GM19395 (cell line): ENCODE measurements around the gene LRFN5.

Source experiments
- ATAC-seq: cut with Tn5 transposase; IDR thresholded peaks from one replicate; pipeline ENCODE4 v1.9.1; 2021; ENCODE audit warnings: mild to moderate bottlenecking, moderate library complexity; ENCODE audit not compliant: unreplicated experiment

Gene LRFN5

GRCh38 chr14:41766772-41767171 is 160.1 kb downstream of the LRFN5 start:
- ATAC-seq: no peak

GRCh38 chr14:41773536-41774279 is 167.0 kb downstream of the LRFN5 start:
- no peak for ATAC-seq

GRCh38 chr14:41782511-41782910 is 175.8 kb downstream of the LRFN5 start:
- no peak for ATAC-seq

GRCh38 chr14:41783403-41783802 is 176.7 kb downstream of the LRFN5 start:
- ATAC-seq: no peak

- no peak for ATAC-seq
Measured at GRCh38 chr14:41785696-41786095, 179.0 kb downstream of the LRFN5 start.

GRCh38 chr14:41799817-41800216 is 193.1 kb downstream of the LRFN5 start:
- no peak for ATAC-seq

- ATAC-seq: no peak
Measured at GRCh38 chr14:41805633-41806032, 199.0 kb downstream of the LRFN5 start.

GRCh38 chr14:41806366-41806975 is 199.8 kb downstream of the LRFN5 start:
- no peak for ATAC-seq

GRCh38 chr14:41810362-41810761 is 203.7 kb downstream of the LRFN5 start:
- no peak for ATAC-seq

GRCh38 chr14:41817626-41818025 is 210.9 kb downstream of the LRFN5 start:
- no peak for ATAC-seq

GRCh38 chr14:41824441-41824840 is 217.8 kb downstream of the LRFN5 start:
- no peak for ATAC-seq

- ATAC-seq: no peak
Measured at GRCh38 chr14:41825622-41826021, 218.9 kb downstream of the LRFN5 start.

- no peak for ATAC-seq
Measured at GRCh38 chr14:41830714-41831406, 224.2 kb downstream of the LRFN5 start.

GRCh38 chr14:41839661-41840060 is 233.0 kb downstream of the LRFN5 start:
- no peak for ATAC-seq

- no peak for ATAC-seq
Measured at GRCh38 chr14:41859336-41859735, 252.7 kb downstream of the LRFN5 start.

- no peak for ATAC-seq
Measured at GRCh38 chr14:41860586-41860985, 253.9 kb downstream of the LRFN5 start.

- ATAC-seq: no peak
Measured at GRCh38 chr14:41865894-41866293, 259.2 kb downstream of the LRFN5 start.

GRCh38 chr14:41868396-41868795 is 261.7 kb downstream of the LRFN5 start:
- ATAC-seq: no peak

- ATAC-seq: no peak
Measured at GRCh38 chr14:41872931-41873685, 266.4 kb downstream of the LRFN5 start.

GRCh38 chr14:41873686-41874317 is 267.1 kb downstream of the LRFN5 start:
- ATAC-seq: no peak

- ATAC-seq: no peak
Measured at GRCh38 chr14:41875116-41875515, 268.4 kb downstream of the LRFN5 start.
